Measurements from ENCODE around the gene UCHL5. TPM values are rescaled to one million over a fixed set of nuclear protein-coding genes. Genes with fewer than 3 reads are reported as not detected.

The UCHL5 gene
- total RNA-seq, 1 donor from 2014 or later, result 36.4 TPM

DNA sequence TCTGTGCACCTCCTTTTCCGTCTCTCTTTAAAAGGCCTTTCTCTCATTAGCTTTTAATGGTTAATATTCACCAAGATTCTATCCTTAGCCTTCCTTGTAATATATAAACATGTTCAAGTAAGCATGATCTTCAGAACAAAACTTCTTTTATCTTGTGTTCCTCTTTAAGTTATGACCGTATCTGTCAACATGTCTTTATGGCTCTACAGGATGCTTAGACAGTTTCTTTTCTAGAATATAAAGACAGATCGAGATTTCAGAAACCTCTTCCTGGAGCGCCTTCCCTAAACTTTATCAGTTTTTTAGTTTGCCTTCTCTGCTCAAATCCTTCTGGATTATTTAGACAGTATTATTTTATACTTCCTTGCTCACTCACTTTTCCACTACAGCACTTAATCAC is 7.4 kb upstream of the UCHL5 start:
- H3K4me3 Mint-ChIP-seq, result no peak overlapping the region
- TF ChIP-seq CTCF (IDR thresholded peaks at IDR 0.05), result no peak

DNA sequence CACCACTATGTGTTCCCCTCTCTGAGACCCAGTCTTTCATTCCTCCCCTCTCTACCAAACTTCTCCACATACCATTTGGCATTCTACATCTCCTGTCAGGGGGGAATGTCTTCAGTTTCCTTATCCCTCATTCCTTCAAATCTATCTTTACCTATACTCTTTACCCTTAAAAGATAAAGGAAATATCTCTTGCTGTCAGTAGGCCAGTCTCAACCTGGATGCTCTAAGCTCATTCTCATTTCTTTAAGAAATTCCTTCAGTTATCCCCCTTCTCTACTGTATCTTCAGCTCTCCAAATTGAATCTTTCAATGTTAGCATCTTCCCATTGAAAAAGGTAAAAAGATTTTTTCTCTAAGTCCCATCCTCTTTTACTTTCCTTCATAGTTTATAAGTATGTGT is 6.8 kb upstream of the UCHL5 start:
- H3K4me3 Mint-ChIP-seq, result no peak overlapping the region
- peaks cover 12% of the 10 kb centered on the region for H3K36me3 Mint-ChIP-seq (ENCODE audit: low read depth)
- ChIA-PET CTCF (no interaction called here), POLR2A (no interaction called here)
- H3K27me3 Mint-ChIP-seq, result no peaks in the 10 kb centered on the region
- H3K9me3 Mint-ChIP-seq, result peaks cover 5% of the 10 kb centered on the region
- intact Hi-C loops (cut with micrococcal nuclease), result no loop called here
- ATAC-seq (ENCODE audit: low read depth) (no peak), DNase-seq (no peak)
- peaks cover 64% of the 10 kb centered on the region for H3K4me1 Mint-ChIP-seq
- TF ChIP-seq CTCF (IDR thresholded peaks at IDR 0.05), result no peak
- peak overlapping the region; percentile 27 for H3K27ac Mint-ChIP-seq

More for the DNA sequence above, 7.4 kb upstream of the UCHL5 start:
- DNase-seq (no peak), ATAC-seq (ENCODE audit: low read depth) (no peak)
- Mint-ChIP-seq H3K4me1 (peaks cover 64% of the 10 kb centered on the region), H3K27me3 (no peaks in the 10 kb centered on the region), H3K36me3 (ENCODE audit: low read depth) (peaks cover 12% of the 10 kb centered on the region), H3K9me3 (peaks cover 5% of the 10 kb centered on the region), H3K27ac (peak overlapping the region; percentile 27)
- intact Hi-C loops (cut with micrococcal nuclease), result no loop called here
- ChIA-PET POLR2A (interaction anchor here (2.0 kb wide), 1 partner anchor 8 kb away, joined by 7 read pairs; the partner anchor contains the start of genes RO60 and UCHL5), CTCF (no interaction called here)

DNA sequence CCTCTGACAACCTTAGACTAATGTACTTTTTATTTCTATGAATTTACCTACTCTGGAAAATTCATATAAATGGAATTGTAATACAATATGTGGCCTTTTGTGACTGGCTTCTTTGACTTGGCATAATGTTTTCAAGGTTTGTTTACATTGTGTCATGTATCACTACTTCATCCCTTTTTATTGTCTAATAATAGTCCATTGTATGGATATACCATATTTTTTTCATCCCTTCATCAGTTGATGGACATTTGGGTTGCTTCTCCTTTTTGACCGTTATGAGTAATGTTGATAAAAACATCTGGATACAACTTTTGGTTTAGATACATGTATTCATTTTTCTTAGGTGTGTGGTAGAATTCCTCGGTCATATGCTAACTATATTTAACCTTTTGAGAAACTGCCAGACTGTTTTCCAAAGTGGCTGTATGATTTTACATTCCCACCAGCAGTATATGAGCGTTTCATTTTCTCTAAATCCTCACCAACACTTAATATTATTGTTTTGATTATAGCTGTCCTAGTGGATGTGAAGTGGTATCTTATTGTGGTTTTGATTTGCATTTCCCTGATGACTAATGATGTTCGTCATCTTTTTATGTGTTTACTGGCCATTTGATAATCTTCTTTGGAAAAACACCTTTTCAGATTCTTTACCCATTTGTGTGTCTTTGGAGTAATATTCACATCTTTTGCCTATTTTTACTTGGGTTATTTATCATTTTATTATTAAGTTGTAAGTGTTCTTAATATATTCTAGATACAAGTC is 3.7 kb upstream of the UCHL5 start:
- no peak overlapping the region for H3K27ac Mint-ChIP-seq
- no peak overlapping the region for H3K4me3 Mint-ChIP-seq
- intact Hi-C loops (cut with micrococcal nuclease), result no loop called here
- TF ChIP-seq CTCF (IDR thresholded peaks at IDR 0.05), result no peak
- DNase-seq (no peak), ATAC-seq (ENCODE audit: low read depth) (no peak)
- H3K9me3 Mint-ChIP-seq, result peaks cover 5% of the 10 kb centered on the region
- no peaks in the 10 kb centered on the region for H3K27me3 Mint-ChIP-seq
- peaks cover 71% of the 10 kb centered on the region for H3K4me1 Mint-ChIP-seq
- CTCF ChIA-PET, result no interaction called here
- H3K36me3 Mint-ChIP-seq (ENCODE audit: low read depth), result peaks cover 24% of the 10 kb centered on the region
- POLR2A ChIA-PET, result no interaction called here

GRCh38 chr1:193060938-193061337 is 1.8 kb upstream of the UCHL5 start:
- H3K36me3 Mint-ChIP-seq (ENCODE audit: low read depth), result peaks cover 24% of the 10 kb centered on the region
- peaks cover 5% of the 10 kb centered on the region for H3K9me3 Mint-ChIP-seq
- ATAC-seq (ENCODE audit: low read depth) (no peak), DNase-seq (no peak)
- CTCF ChIA-PET, result no interaction called here
- no peak for TF ChIP-seq CTCF (IDR thresholded peaks at IDR 0.05)
- POLR2A ChIA-PET, result interaction anchor here (2.9 kb wide), 1 partner anchor 61 kb away, joined by 37 read pairs; the partner anchor contains the start of gene CDC73
- peak overlapping the region; percentile 29 for H3K4me3 Mint-ChIP-seq
- H3K4me1 Mint-ChIP-seq, result peaks cover 64% of the 10 kb centered on the region
- intact Hi-C loops (cut with micrococcal nuclease), result no loop called here
- H3K27me3 Mint-ChIP-seq, result no peaks in the 10 kb centered on the region
- no peak overlapping the region for H3K27ac Mint-ChIP-seq

DNA sequence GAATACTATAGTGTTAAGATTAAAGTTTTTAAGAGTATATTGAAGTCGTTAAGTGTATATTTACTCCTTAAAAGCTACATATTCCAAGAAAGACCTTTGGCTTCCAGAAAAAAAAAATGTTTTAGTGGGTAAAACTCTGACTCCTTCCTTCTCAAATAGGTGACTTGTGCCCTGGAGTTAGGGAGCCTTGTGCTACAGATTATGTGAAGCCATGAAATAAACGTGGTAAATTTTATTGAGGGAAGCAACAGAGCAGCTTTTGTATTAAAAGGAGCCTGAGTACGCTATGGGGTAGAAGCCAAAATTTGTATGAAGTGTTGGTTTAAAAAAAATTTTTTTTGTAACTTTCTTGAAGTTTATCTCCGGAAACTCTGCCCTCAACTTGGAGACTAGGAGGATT is 1.2 kb upstream of the UCHL5 start:
- ChIA-PET CTCF (no interaction called here), POLR2A (interaction anchor here (2.9 kb wide), 1 partner anchor 61 kb away, joined by 37 read pairs; the partner anchor contains the start of gene CDC73)
- DNase-seq, result no peak
- intact Hi-C loops (cut with micrococcal nuclease), result no loop called here
- no peak for ATAC-seq (ENCODE audit: low read depth)
- Mint-ChIP-seq H3K4me1 (peaks cover 60% of the 10 kb centered on the region), H3K4me3 (peak overlapping the region; percentile 100), H3K27ac (peak overlapping the region; percentile 99), H3K9me3 (peaks cover 5% of the 10 kb centered on the region), H3K27me3 (no peaks in the 10 kb centered on the region), H3K36me3 (ENCODE audit: low read depth) (peaks cover 24% of the 10 kb centered on the region)
- no peak for TF ChIP-seq CTCF (IDR thresholded peaks at IDR 0.05)

All from activated B cell treated with CpG ODN at 0.5 μM for 24 hours (primary cell).